GM19099 (cell line): ENCODE data around the gene MAP1LC3B.

Experiments used
- POLR2A ChIP-seq: IDR thresholded peaks from 3 replicates; pipeline ENCODE4 v1.6.1; 2011; ENCODE audit warnings: low read depth; ENCODE audit not compliant: insufficient read length; ENCODE audit errors: extremely low read depth

MAP1LC3B gene

DNA sequence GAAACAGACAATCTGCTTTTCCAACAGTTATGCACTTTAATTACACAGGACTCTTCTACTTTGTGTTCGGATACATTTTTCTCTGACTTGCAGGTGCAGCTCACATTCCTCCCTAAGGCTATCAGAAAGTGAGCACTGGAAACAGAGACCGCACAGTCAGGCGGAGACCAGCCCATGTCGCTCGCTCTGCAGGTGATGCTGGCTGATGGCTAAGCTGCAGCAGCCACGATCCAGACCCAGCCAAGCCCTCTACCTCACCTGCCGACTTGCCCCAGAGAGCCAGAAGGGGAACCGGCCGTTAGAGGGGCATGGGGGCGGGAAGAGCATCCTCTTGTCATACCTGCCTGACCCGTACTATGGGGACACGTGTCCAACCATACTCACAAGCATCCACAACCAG is 33.8 kb downstream of the MAP1LC3B start:
- TF ChIP-seq POLR2A: no peak

DNA sequence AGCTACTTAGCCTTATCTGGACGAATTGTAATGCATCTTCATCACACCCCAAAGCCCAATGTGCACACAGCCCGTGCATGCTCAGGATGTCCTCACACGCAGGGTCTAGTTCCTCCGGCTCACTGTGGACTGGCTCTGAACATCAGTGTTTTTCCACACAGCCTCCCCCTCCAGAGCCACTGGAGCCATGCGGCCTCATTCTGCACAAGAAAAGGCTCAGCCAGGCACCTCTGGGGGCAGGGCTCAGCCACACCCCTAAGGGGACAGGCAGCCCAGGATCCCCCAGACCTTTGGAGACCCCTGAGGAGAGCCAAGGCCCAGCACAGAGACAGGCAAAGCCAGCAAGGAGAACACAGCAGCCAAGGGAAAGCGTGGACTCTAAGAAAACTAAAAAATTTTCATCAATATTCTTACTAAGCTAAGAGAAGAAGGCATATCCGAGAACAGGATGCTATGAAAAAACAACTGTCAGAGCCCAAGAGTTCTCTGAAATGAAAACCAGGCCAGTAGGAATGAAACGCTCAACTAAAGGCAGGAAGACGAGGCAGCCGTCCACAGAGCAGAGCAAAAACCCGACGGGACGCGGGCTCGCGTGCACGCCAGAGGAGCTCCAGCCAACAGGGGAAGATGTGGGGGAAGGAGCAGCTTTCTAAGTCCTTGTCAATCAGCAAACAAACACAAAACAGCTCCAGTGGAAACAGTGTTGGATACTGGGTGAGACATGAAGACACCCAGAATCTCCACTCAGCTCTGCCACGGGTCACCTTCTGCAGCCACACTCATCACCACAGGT is 34.5 kb downstream of the MAP1LC3B start:
- no peak for TF ChIP-seq POLR2A

DNA sequence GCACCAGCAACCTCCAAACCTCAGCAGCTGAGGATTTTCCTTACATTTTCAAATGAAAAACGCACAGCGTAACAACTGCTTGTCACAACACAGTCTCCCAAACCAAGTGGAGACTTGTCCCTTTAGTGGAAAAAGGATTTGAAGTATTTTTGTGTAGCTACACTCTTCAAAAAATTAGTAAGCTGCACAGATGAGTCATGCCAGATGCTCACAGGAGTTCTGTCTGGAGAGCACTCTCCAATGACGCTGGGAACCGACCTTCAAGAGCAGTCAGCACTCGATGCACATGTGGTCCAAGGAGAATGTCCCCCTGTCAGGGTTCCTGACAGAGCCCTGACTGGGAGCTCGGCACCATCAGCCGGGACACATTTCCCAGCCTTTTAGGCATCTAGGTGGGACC is 39.8 kb downstream of the MAP1LC3B start:
- no peak for TF ChIP-seq POLR2A

DNA sequence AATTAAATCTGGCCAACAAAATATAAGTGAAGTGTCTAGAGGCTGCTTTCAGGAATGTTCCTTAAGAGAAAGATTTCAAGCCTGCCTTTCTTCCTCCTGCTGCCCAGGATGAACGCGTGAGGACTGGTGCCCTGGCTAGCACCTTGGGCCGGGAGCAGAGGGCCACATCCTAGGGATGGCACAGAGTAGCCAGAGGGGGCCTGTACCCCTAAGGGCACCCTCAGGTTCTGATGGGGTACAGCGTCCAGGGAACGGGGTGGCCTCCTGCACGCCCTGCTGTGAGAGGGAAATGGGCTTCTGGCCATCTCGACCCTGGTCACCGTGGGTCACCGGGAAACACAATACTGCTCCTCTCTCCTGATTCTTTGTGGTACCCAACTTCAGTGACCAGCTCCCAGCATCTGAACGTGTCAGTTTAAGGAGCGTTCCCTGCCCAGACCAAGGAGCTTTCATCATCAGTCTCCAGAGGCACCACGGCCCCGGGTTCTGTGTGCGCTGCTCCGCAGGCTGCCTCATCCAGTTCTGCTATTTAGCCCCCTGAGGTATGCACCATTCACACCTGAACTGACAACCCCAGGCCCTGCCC is 40.3 kb downstream of the MAP1LC3B start:
- no peak for TF ChIP-seq POLR2A

DNA sequence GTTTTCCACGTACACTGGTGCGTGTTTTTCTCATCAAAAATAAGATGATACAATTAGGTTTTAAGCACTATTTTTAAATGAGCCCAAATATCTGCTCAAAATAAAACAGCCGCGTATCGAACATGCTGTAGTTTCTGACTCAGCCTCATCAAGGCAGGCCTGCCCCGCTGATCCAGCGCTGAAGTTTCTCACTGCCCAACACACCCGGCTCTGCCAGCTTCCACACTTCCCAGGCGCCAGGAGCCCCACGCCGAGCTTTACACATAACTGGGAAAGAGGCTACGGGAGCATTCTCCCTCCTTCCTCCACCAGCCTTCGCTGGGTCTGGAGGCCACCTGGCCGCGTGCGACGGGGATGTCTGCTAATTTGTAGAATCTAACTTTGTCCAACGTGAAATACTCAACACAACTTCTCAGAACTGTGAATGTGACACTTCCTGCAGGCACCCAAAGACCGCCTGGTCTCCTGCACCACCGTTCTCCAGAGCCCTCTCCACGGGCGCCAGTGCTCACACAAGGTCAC is 42.1 kb downstream of the MAP1LC3B start:
- no peak for TF ChIP-seq POLR2A

DNA sequence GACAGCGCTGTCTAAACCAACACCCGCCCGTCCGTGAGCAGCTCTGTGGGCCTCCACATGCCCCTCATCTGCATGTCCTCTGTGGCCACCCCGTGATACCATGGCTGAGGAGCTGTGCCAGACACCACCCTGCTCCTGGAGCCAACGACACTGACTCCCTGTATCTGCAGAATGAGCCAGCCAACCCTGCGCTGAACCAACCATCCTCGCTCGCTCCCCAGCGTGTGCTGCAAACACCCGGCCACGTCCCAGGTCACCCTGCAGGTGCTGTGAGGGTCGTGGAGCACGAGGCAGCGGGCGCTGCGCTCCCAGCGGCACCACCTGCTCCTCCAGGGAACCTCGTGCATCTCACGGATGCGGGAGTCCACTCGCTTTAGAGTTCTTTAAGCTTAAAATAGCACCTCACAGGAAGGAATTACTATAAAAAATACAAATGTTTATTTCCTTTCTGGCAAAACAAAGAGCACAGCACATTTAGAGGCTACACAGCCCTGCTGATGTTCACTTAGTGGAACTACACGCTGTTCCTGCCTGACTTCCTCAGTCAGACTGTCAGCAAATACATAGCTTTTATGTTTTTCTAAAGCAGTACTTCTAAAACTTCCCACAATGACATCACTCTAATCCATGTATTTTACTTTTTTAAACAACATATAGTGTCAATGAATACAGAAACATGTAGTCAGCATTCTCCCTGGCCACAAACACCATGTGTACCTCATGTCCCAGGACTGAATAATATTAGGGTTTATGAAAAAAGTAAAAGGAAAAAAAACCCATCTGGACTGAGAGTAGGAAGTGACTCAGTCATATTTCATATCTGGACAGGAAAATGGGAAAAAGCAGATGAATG is 43.5 kb downstream of the MAP1LC3B start:
- TF ChIP-seq POLR2A: no peak

DNA sequence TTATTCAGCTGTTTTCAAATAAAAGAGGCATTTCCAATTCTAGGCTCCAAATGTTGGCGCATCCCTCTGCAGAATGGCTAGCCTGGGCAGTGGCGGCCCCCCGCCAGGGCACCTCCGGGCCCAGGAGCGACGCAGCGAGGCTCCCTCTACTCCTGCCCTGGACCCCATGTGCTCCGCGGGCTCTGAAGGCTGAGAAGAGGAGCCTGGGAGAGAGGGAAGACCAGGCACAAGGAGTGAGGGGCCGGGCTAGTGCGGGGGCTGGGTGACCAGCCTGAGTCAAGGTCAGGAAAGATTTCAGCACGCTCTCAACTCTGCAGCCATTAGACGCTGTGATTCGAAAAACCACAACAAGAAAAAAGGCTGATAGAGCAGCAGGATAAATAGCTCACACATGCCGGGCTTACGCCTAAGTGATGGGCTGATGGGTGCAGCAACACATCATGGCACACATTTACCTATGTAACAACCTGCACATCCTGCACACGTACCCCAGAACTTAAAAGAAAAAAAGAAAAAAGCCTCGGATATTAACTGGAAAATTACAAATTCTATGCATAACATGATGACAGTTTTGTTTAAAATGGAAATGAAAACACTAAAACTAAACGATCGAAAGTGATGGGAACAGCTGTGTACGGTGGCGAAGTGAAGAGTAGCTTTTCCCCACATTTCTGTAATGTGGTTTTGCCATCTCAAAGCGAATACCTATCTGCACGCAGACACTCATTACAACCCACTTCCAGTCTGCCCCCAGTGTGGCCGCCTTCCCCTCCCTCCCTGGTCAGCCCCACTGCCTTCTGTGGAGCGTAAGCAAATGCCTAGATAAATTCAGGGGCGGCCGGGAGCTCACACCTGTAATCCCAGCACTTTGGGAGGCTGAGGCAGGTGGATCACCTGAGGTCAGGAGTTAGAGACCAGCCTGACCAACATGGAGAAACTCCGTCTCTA is 44.4 kb downstream of the MAP1LC3B start:
- TF ChIP-seq POLR2A: no peak

DNA sequence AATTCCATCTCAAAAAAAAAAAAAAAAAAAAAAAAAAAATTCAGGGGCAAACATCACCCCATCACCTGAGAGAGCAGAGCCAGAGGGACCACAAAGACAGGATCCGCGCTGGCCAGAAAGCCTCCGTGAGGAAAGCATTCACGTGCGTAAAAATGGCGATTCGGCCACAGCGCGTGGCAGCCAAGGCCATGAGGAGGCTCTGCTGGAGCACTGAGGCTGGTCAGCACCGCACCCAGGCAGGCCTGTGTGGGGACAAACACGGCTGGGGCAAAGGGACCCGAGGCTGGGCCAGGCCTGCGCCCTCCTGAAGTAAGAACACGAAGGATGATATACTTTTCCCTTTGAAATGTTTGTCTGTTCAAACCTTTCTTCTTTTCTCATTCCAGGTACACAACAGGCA is 45.2 kb downstream of the MAP1LC3B start:
- no peak for TF ChIP-seq POLR2A

DNA sequence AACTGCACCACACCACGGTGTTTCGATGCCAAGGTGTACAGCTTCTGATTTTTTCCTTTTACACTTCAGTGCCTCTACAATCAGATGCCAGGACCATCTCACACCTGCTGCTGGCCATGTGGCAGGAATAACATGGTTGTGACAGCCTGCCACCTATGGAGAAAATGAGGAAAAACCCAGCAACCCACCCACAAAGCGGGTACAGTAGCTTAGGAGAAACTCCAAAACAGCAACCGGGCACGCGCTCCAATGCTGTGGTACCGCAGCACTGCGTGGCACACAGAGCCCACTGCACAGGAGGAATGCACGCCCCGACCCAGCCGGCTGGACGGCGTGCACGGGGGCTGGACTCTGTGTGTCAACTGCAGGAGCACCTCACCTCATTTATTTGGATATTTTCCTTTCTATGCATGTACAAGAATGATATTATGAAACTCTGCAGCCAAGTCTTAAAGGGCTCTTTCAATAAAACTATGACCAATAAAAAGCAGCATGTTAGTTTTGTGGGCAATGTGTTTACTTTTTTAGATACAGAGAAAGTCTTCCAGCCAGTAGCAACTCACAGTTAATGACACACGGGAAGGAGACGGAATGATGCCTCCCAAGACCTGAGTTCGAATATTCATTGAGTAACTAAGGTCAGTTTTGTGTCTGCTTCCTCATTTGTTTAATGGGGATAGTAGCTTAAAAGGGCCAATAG is 45.9 kb downstream of the MAP1LC3B start:
- no peak for TF ChIP-seq POLR2A

DNA sequence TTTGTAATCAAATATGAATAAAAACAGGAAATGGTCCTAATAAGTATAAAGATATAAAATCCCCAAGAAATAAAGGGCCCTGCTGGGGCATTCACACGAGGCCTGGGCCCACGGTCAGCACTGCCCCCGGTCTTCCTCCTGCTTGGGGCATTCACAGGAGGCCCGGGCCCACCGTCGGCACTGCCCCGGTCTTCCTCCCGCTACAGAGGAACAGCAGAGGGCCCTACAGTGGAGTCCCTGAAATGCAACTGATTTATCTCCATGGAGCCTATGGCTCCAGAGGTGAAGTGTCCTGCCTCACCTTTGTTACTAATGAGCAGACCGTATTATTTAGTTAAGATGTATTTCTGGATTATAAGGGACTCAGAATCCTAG is 46.5 kb downstream of the MAP1LC3B start:
- TF ChIP-seq POLR2A: no peak

DNA sequence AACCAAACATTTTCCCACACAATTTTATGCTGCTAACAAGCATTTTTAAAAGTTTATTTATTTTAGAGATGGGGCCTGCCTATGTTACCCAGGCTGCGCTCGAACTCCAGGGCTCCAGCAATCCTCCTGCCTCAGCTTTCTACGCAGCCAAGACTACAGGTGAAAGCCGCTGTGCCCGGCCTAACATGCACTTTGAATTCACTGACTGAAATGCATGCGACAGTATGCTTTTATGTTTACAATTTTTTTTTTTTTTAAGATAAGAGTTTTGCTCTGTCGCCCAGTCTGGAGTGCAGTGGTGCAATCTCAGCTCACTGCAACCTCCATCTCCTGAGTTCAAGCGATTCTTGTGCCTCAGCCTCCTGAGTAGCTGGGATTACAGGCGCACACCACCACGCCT is 47.8 kb downstream of the MAP1LC3B start:
- no peak for TF ChIP-seq POLR2A

DNA sequence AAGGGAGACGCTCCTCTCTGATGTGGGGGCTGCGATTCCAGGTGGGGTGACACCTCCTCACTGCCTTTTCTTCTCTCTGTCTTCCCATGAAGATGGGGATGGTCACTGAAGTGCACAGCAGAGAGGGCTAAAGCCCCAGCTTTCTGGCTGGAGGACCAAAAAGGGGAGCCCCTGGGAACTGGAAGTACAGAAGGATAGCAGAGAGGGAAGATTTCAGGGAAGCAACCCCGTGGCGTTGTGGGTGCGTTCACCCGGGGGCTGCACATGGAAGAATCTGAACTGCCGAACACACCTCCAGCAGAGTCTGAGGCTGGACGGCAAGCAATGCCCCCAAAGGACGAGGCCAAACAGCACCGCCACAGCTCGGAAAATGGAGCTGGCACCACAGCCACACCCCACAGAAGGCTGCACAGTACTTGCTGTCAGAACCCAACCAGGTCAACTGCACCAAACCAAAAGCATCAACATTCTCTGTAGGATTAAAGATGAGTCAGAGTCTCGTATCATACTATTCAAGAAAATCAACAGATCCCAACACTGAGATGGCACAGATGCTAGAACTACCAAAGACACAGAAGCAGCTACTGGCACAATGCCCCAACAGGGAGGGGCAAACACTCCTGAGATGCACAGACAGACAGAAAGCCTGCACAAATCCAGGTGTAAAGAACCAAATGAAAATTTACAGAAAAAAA is 49.9 kb downstream of the MAP1LC3B start:
- no peak for TF ChIP-seq POLR2A

DNA sequence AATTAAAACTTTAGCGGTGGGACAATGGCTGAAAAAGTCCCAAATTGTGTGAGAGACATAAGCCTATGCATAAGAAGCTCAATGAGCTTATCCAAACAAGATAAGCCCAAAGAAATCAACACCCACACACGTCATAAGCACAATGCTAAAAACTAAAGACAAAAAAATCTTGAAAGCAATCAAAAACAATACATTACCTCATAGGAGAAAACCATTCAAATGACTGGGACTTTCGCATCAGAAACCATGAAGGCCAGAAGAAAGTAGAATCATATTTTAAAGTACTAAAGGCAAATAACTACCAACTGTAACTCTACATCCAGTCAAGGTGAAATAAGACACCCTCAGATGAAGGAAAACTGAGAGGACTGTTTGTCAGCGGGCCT is 50.4 kb downstream of the MAP1LC3B start:
- TF ChIP-seq POLR2A: no peak

DNA sequence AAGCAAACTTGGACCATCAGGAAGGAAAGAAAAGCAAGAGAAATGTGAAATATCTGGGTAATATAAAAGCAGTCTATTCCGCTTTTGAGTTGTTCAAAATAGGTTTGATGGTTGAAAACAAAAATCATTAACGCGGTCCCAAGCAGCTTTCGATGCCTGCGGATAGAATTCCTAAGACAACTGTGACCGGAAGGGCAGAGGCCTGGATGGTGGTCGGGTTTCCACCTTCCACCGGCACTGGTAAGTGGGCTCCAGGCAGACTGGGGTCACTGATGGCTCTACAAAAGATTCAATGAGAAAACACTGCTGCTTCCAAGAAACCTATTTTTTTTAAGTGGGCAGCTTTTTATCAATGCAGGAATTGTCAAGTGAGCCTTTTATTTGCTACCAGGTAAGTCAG is 50.9 kb downstream of the MAP1LC3B start:
- TF ChIP-seq POLR2A: no peak

DNA sequence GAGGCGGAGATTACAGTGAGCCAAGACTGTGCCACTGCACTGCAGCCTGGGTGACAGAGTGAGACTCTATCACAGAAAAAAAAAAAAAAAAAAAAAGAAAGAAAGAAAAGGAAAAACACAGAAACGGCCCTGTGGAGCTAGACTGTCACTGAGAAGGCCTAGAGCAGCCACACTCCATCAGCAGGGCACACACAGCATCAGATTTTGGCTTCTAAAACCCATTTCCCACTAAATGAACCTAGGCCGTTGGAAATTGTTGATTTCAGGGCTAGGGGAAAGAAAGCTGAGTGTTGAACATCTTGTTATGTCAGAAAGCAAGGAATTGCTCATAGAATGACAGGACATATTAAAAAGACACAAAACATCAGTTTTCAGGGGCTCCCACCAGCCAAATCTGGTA is 51.8 kb downstream of the MAP1LC3B start:
- no peak for TF ChIP-seq POLR2A
